ENCODE results near the gene PDE2A. TPM values are rescaled to one million over a fixed set of nuclear protein-coding genes. Genes with fewer than 3 reads are reported as not detected.

Gene PDE2A
- total RNA-seq, 1 experiment from 2014 or later = 3.7 TPM

- no peak overlapping the region for H3K4me3 Mint-ChIP-seq
- POLR2A ChIA-PET = no interaction called here
- ATAC-seq (no peak), DNase-seq (ENCODE audit: low spot score) (no peak)
- no peak overlapping the region for H3K27ac Mint-ChIP-seq
- no peaks in the 10 kb centered on the region for H3K9me3 Mint-ChIP-seq
- peaks cover 9% of the 10 kb centered on the region for H3K4me1 Mint-ChIP-seq
- no peaks in the 10 kb centered on the region for H3K27me3 Mint-ChIP-seq (ENCODE audit: low read depth)
- no peak for TF ChIP-seq ZBTB43 (CRISPR knock-in tag; IDR thresholded peaks at IDR 0.05)
- TF ChIP-seq STAT6 (CRISPR knock-in tag; conservative IDR thresholded peaks at IDR 0.05; ENCODE audit: low read depth) = no peak
- TF ChIP-seq ERG (CRISPR knock-in tag; IDR thresholded peaks at IDR 0.05) = no peak
- TF ChIP-seq ZNF281 (CRISPR knock-in tag; IDR thresholded peaks at IDR 0.05) = no peak
- TF ChIP-seq ZNF671 (CRISPR knock-in tag; IDR thresholded peaks at IDR 0.05) = no peak
- no peak for TF ChIP-seq USF1 (CRISPR knock-in tag; IDR thresholded peaks at IDR 0.05)
- TF ChIP-seq ZNF532 (CRISPR knock-in tag; IDR thresholded peaks at IDR 0.05; ENCODE audit: borderline replicate concordance) = no peak
- no peak for TF ChIP-seq SOX15 (CRISPR knock-in tag; IDR thresholded peaks at IDR 0.05)
- no peak for TF ChIP-seq ZNF121 (CRISPR knock-in tag; IDR thresholded peaks at IDR 0.05)
- TF ChIP-seq AR (CRISPR knock-in tag; IDR thresholded peaks at IDR 0.05) = no peak
- TF ChIP-seq NFATC4 (CRISPR knock-in tag; IDR thresholded peaks at IDR 0.05) = no peak
- TF ChIP-seq MXD4 (CRISPR knock-in tag; IDR thresholded peaks at IDR 0.05; ENCODE audit: borderline replicate concordance) = no peak
- no peak for TF ChIP-seq ZNF423 (CRISPR knock-in tag; IDR thresholded peaks at IDR 0.05)
- no peak for TF ChIP-seq CREM (CRISPR knock-in tag; IDR thresholded peaks at IDR 0.05)
- no peak for TF ChIP-seq USF2 (CRISPR knock-in tag; IDR thresholded peaks at IDR 0.05)
- no peak for TF ChIP-seq ZBTB21 (CRISPR knock-in tag; IDR thresholded peaks at IDR 0.05; ENCODE audit: borderline replicate concordance)
- no peak for TF ChIP-seq ZNF219 (CRISPR knock-in tag; IDR thresholded peaks at IDR 0.05; ENCODE audit: borderline replicate concordance)
- TF ChIP-seq CTCF (IDR thresholded peaks at IDR 0.05) = no peak
- no peak for TF ChIP-seq SMAD4 (CRISPR knock-in tag; IDR thresholded peaks at IDR 0.05)
- TF ChIP-seq ETV6 (CRISPR knock-in tag; IDR thresholded peaks at IDR 0.05) = no peak
- H3K36me3 Mint-ChIP-seq = no peaks in the 10 kb centered on the region
- CTCF ChIA-PET = no interaction called here
These were observed 45.3 kb upstream of the PDE2A start for GRCh38 chr11:72719551-72719950.

Measured in WTC11 (cell line).